Activated CD8-positive, alpha-beta T cell treated with anti-CD3 and anti-CD28 coated beads, Interleukin-2, amount 10 ng/mL, durations not matched to agents 7 days and 5 days (primary cell): ENCODE measurements around the gene CCDC197. TPM values are rescaled to one million over a fixed set of nuclear protein-coding genes. Genes with fewer than 3 reads are reported as not detected.

Source experiments
- ATAC-seq: fragments of 150-1000 bp; cut with Tn5 transposase; one replicate; pipeline ENCODE4 v1.10.0; 2021; ENCODE audit warnings: moderate library complexity
- CTCF ChIA-PET: fragments of 350-600 bp; sonication (Branson Sonifier 250); formaldehyde crosslinking; loops from one replicate; lab custom pipeline; 2021; ENCODE audit warnings: antibody characterized with exemption; lab: Charles Lee
- POLR2A ChIA-PET: fragments of 350-600 bp; sonication (Branson Sonifier 250); formaldehyde crosslinking; loops from one replicate; lab custom pipeline; 2021; ENCODE audit warnings: antibody characterized with exemption; lab: Charles Lee
- DNase-seq: peaks from one replicate; pipeline ENCODE4 v3.0.0-alpha.2; 2020
- H3K27ac Mint-ChIP-seq: one replicate; pipeline ENCODE4 v1.8.0; 2021; ENCODE audit warnings: mild to moderate bottlenecking, mixed read lengths
- H3K27me3 Mint-ChIP-seq: one replicate; pipeline ENCODE4 v1.8.0; 2021; ENCODE audit warnings: low read depth, mixed read lengths
- H3K36me3 Mint-ChIP-seq: one replicate; pipeline ENCODE4 v1.8.0; 2021; ENCODE audit warnings: low read depth, mixed read lengths
- H3K4me1 Mint-ChIP-seq: one replicate; pipeline ENCODE4 v1.8.0; 2021; ENCODE audit warnings: low read depth, mixed read lengths
- H3K4me3 Mint-ChIP-seq: one replicate; pipeline ENCODE4 v1.8.0; 2021; ENCODE audit warnings: mild to moderate bottlenecking, mixed read lengths
- H3K9me3 Mint-ChIP-seq: one replicate; pipeline ENCODE4 v1.8.0; 2022; ENCODE audit warnings: mixed read lengths; ENCODE audit not compliant: insufficient read depth
- microRNA-seq: library from miRNA; unstranded; fragments of <30 nt; microRNA quantifications from one replicate; pipeline ENCODE4 v1.2.0, GENCODE V29; 2022
- total RNA-seq, 2 experiments: library from RNA; stranded (reverse); gene quantifications; one replicate each; pipeline ENCODE4 v1.2.3, GENCODE V29; 2021

The CCDC197 gene
- total RNA-seq, 2 experiments from 2014 or later, result not detected

- Mint-ChIP-seq H3K9me3 (no peaks in the 10 kb centered on the region), H3K4me3 (no peak overlapping the region), H3K27me3 (no peaks in the 10 kb centered on the region), H3K36me3 (peaks cover 76% of the 10 kb centered on the region), H3K27ac (peak overlapping the region; percentile 56), H3K4me1 (peaks cover 42% of the 10 kb centered on the region)
- POLR2A ChIA-PET, result interaction anchor here (0.9 kb wide), 1 partner anchor 27 kb away, joined by 3 read pairs; no protein-coding TSS in a partner anchor
- DNase-seq (no peak), ATAC-seq (no peak)
- CTCF ChIA-PET, result interaction anchor here (0.8 to 7.2 kb wide), 14 partner anchors 12 to 129 kb away, joined by 3 to 52 read pairs (median 4); partner anchors contain the start of genes DDX24 and IFI27L1
Observed at GRCh38 chr14:94051779-94052178, 54.7 kb downstream of the CCDC197 start.

GRCh38 chr14:94052199-94052598 lies 55.1 kb downstream of the CCDC197 start:
- Mint-ChIP-seq H3K4me3 (no peak overlapping the region), H3K27me3 (no peaks in the 10 kb centered on the region), H3K9me3 (no peaks in the 10 kb centered on the region), H3K4me1 (peaks cover 46% of the 10 kb centered on the region), H3K36me3 (peaks cover 79% of the 10 kb centered on the region), H3K27ac (peak overlapping the region; percentile 7)
- ATAC-seq (no peak), DNase-seq (no peak)
- POLR2A ChIA-PET, result interaction anchor here (0.9 kb wide), 1 partner anchor 27 kb away, joined by 3 read pairs; no protein-coding TSS in a partner anchor
- CTCF ChIA-PET, result interaction anchor here (0.8 to 7.2 kb wide), 11 partner anchors 14 to 129 kb away, joined by 3 to 52 read pairs (median 5); partner anchors contain the start of genes DDX24 and IFI27L1

- Mint-ChIP-seq H3K4me3 (no peak overlapping the region), H3K4me1 (peaks cover 51% of the 10 kb centered on the region), H3K9me3 (no peaks in the 10 kb centered on the region), H3K27ac (no peak overlapping the region), H3K36me3 (peaks cover 84% of the 10 kb centered on the region), H3K27me3 (no peaks in the 10 kb centered on the region)
- ChIA-PET POLR2A (no interaction called here), CTCF (interaction anchor here (1.8 to 7.2 kb wide), 5 partner anchors 16 to 113 kb away, joined by 5 to 52 read pairs (median 17); no protein-coding TSS in a partner anchor)
- no peak for ATAC-seq
- no peak for DNase-seq
Observed at GRCh38 chr14:94052662-94053061, 55.6 kb downstream of the CCDC197 start.

GRCh38 chr14:94054401-94054800 lies 57.3 kb downstream of the CCDC197 start:
- H3K27me3 Mint-ChIP-seq, result no peaks in the 10 kb centered on the region
- peaks cover 67% of the 10 kb centered on the region for H3K4me1 Mint-ChIP-seq
- no peak overlapping the region for H3K4me3 Mint-ChIP-seq
- peaks cover 87% of the 10 kb centered on the region for H3K36me3 Mint-ChIP-seq
- ChIA-PET POLR2A (interaction anchor here (1.0 kb wide), 1 partner anchor 76 kb away, joined by 4 read pairs; no protein-coding TSS in a partner anchor), CTCF (interaction anchor here (1.1 to 4.2 kb wide), 6 partner anchors 18 to 118 kb away, joined by 3 to 23 read pairs (median 10); no protein-coding TSS in a partner anchor)
- DNase-seq (peak; percentile 23), ATAC-seq (no peak)
- H3K9me3 Mint-ChIP-seq, result no peaks in the 10 kb centered on the region
- peak overlapping the region; percentile 37 for H3K27ac Mint-ChIP-seq

- Mint-ChIP-seq H3K27ac (peak overlapping the region; percentile 37), H3K4me3 (no peak overlapping the region), H3K36me3 (peaks cover 89% of the 10 kb centered on the region), H3K9me3 (no peaks in the 10 kb centered on the region), H3K4me1 (peaks cover 67% of the 10 kb centered on the region), H3K27me3 (no peaks in the 10 kb centered on the region)
- no peak for ATAC-seq
- CTCF ChIA-PET, result interaction anchor here (1.1 to 4.2 kb wide), 5 partner anchors 12 to 118 kb away, joined by 3 to 23 read pairs (median 7); no protein-coding TSS in a partner anchor
- POLR2A ChIA-PET, result interaction anchor here (1.0 kb wide), 1 partner anchor 77 kb away, joined by 4 read pairs; no protein-coding TSS in a partner anchor
- DNase-seq, result no peak
Observed at GRCh38 chr14:94054936-94055335, 57.8 kb downstream of the CCDC197 start.

- CTCF ChIA-PET, result interaction anchor here (0.9 to 4.6 kb wide), 14 partner anchors 11 to 125 kb away, joined by 3 to 28 read pairs (median 6); partner anchors contain the start of genes DDX24 and IFI27L1
- Mint-ChIP-seq H3K4me3 (peak overlapping the region; percentile 37), H3K27ac (peak overlapping the region; percentile 71), H3K4me1 (peaks cover 67% of the 10 kb centered on the region), H3K9me3 (no peaks in the 10 kb centered on the region), H3K36me3 (peaks cover 89% of the 10 kb centered on the region), H3K27me3 (no peaks in the 10 kb centered on the region)
- POLR2A ChIA-PET, result interaction anchor here (1.3 to 1.6 kb wide), 2 partner anchors 24 to 94 kb away, joined by 3 to 5 read pairs; partner anchors contain the start of genes DDX24 and IFI27L1
- DNase-seq (peak; percentile 59), ATAC-seq (peak; percentile 66)
Observed at GRCh38 chr14:94056579-94057308, 59.6 kb downstream of the CCDC197 start.

- Mint-ChIP-seq H3K27me3 (no peaks in the 10 kb centered on the region), H3K4me1 (peaks cover 59% of the 10 kb centered on the region), H3K4me3 (no peak overlapping the region), H3K27ac (peak overlapping the region; percentile 21), H3K36me3 (peaks cover 87% of the 10 kb centered on the region), H3K9me3 (no peaks in the 10 kb centered on the region)
- CTCF ChIA-PET, result interaction anchor here (0.7 to 4.6 kb wide), 6 partner anchors 9 to 119 kb away, joined by 3 to 28 read pairs (median 8); partner anchors contain the start of genes DDX24 and IFI27L1
- ATAC-seq, result no peak
- POLR2A ChIA-PET, result interaction anchor here (1.1 to 1.6 kb wide), 2 partner anchors 9 to 23 kb away, joined by 4 to 5 read pairs; partner anchors contain the start of genes DDX24 and IFI27L1
- no peak for DNase-seq
Observed at GRCh38 chr14:94058128-94058673, 61.1 kb downstream of the CCDC197 start.

Small RNA genes lying within 50 kb of the gene (microRNA-seq; reads per million reads assigned to microRNA genes)
- not detected for gene MIR4506

Other genes with a start within 250 kb of the CCDC197 start
- gene PRIMA1, start 208.8 kb upstream of the CCDC197 start, total RNA-seq, result not detected
- gene FAM181A, start 70.0 kb upstream of the CCDC197 start, total RNA-seq, result not detected
- 10 to 100 TPM; 15.8 to 17.0 TPM for gene ASB2, start 20.7 kb upstream of the CCDC197 start, total RNA-seq
- 1 to 10 TPM; 1.4 to 1.7 TPM for gene OTUB2, start 29.0 kb downstream of the CCDC197 start, total RNA-seq
- 100 to 1,000 TPM; 172 to 184 TPM for gene DDX24, start 83.9 kb downstream of the CCDC197 start, total RNA-seq
- 10 to 100 TPM; 34.7 to 41.3 TPM for gene IFI27L1, start 84.0 kb downstream of the CCDC197 start, total RNA-seq
- 100 to 1,000 TPM; 116 to 129 TPM for gene IFI27, start 113.4 kb downstream of the CCDC197 start, total RNA-seq
- gene IFI27L2, start 132.3 kb downstream of the CCDC197 start, total RNA-seq, result 10 to 100 TPM; 65.2 to 74.6 TPM
- gene PPP4R4, start 177.0 kb downstream of the CCDC197 start, total RNA-seq, result under 1 TPM; 0.16 to 0.26 TPM